GM18520 (cell line): ENCODE measurements around the gene WDR18.

Source experiments
- ATAC-seq: cut with Tn5 transposase; IDR thresholded peaks from one replicate; pipeline ENCODE4 v1.9.1; 2021; ENCODE audit not compliant: unreplicated experiment

The WDR18 gene

GRCh38 chr19:991174-991931 lies 7.2 kb downstream of the WDR18 start:
- no peak for ATAC-seq

DNA sequence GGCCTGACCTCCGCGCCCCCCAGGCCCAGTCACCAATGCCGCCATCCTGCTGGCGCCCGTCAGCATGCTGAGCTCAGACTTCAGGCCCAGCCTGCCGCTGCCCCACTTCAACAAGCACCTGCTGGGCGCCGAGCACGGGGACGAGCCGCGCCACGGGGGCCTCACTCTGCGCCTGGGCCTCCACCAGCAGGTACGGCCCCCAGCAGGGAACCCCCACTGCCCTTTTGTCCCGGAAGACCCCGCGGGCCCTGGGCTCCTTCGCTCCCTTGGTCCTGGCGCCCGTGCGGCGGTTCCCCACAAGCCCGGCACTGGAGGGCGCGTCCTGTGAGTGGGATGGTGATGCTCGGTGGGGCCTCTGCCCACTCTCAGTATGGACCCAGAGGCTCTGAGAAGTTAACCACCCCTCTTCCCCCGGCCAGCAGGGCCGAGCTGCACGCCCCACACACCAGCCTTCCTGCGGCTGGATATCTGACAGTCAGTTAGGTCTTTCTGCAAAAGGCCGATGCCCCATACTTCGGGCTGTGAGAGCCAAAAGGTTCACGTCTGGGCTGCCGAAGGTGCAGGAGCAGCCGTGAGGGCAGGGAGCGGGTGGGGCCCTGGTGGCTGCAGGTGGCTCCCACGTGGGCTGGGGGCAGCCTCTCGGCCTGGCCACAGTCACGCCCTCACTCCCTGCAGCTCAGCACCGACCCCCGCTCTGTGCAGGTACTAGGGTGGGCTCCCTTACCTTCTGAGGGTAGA lies 8.0 kb downstream of the WDR18 start:
- no peak for ATAC-seq

DNA sequence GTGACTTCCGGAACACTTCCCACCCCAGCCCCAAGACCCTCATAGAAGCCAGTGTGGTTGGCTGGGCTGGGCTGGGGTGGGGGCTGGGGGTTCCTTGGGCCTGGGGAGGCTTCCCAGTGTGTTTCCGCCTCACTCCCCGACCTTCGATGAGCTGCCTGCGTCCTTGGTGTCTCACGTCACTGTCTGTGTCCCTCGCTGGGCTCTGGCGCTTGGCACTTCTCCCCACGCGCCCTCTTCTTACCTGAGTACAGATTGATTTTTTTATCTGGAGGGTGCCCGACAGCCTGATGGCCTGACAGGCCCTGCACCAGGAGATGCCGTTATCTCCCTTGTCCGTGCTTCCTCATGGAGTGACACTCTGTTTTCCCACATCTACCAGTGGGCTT lies 8.5 kb downstream of the WDR18 start:
- no peak for ATAC-seq

DNA sequence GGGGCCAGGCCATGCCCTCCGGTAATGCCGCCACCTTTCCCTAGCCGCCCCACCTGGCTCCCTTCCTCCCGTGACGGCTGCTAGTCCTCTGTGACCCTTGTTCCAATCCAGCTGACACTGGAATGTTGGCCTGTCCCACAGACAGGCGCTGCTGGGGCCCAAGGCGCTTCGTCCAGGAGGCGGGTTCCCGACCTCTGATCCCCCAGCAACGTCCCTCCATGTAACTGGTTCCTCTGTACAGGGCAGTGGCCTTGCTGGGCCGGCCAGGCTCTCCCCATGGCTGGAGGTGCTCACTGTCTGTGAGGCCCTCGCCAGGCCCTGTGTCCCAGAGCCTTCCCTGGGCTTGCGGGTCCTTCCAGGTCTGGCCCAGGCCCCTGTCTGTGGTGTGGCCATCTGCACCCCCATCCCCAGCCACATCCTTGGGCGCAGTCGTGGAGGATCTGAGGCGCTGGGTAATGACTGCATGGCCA lies 9.3 kb downstream of the WDR18 start:
- ATAC-seq = no peak

DNA sequence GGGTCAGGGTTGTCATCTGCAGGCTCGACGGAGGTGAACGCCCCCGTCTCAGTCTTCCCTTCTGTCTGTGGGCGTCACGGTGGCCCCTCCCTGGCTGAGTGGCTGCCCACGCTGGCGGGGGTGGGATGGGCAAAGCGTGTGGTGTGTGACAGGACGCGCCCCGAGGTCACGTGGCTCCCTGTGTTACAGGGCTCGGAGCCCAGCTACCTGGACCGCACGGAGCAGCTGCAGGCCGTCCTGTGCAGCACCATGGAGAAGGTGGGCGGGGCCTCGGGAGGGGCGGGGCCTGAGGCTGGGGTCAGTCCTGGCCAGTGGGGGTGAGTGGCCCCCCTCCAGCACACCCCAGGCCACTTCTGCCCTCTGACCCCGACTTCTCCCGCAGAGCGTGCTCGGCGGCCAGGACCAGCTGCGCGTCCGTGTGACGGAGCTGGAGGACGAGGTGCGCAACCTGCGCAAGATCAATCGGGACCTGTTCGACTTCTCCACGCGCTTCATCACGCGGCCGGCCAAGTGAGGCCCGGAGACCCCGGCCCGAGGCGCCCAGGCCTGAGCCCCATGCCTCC lies 9.8 kb downstream of the WDR18 start:
- no peak for ATAC-seq

DNA sequence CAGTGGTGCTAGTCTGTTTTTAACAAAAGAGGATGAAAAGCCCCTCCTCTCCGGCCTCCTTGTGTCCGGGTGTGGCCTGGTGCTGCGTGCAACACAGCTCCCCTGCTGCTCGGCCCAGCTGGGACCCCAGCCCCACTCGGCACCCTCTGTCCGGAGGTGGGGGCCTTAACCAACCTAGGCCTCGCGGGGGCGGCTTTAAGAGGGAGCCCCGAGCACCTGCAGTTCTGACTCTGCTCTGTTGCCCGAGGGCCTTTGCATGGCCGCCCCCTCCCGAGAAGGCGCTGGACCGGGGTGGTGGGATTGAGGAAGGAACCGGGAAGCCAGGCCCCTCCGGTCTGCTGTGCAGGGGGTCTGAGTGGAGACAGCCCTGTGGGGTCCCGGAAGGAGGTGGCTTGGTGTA lies 10.4 kb downstream of the WDR18 start:
- no peak for ATAC-seq

DNA sequence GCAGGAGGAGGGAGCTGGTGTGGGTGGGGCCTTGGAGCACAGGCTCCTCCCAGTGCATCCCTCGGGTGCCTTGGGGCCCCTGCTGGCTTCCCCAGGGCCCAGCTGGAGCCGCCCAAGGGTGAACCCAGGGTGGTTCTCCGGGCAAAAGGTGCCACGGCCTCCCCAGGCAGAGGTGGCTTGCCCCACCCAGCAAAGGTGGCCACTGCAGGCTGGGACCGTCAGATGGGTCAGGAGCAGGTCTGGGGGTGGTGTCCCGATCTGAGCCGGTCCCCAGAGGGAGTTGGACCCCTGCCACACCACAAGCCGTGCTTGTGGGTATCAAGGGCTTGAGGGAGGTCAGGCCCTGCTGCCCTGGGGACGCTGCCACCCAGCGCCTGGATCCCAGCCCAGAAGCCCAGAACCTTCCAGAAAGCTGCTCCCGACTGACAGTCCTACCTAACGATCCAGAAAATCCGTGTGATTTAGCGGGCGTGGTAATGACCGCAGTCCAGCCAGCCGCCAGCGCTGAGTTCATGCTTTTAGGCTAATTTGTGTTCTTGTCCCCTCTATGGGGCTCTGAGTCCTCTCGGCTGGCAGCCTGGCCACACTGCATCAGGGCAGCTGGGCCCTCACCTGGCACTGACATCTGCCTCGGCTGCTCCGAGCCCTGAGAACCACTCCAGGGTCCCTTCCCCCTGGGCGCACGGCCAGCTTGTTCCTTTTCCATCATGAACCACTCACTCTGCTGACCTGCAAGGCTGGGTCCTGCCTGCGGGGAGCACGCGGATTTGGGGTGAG lies 11.1 kb downstream of the WDR18 start:
- ATAC-seq = no peak

- ATAC-seq = no peak
These were observed 12.1 kb downstream of the WDR18 start for GRCh38 chr19:996051-996838.

GRCh38 chr19:998064-998463 lies 13.9 kb downstream of the WDR18 start:
- ATAC-seq = no peak

DNA sequence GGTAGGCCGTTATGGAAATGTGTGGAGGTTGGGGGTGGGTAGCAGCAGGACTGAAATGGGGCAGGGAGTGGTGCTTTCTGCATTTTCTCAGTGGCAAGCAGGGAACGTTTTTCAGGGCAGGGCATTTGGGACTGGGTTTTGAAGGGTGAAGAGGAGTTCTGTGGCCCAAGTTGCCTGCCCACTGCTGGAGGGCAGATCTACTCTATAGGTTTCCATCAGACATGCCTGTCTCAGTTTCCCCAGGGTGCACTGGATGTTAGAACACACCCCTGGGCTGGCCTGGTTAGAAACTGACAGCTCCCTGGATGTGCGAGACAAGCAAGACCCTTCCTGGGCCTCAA lies 15.2 kb downstream of the WDR18 start:
- no peak for ATAC-seq

- no peak for ATAC-seq
These were observed 15.9 kb downstream of the WDR18 start, which contains the start of gene GRIN3B for GRCh38 chr19:1000095-1000494. TSS of gene GRIN3B (plus strand) at chr19:1000419. CDS start at chr19:1000438, 19 bp downstream.

GRCh38 chr19:1000591-1001537 lies 16.7 kb downstream of the WDR18 start:
- no peak for ATAC-seq

DNA sequence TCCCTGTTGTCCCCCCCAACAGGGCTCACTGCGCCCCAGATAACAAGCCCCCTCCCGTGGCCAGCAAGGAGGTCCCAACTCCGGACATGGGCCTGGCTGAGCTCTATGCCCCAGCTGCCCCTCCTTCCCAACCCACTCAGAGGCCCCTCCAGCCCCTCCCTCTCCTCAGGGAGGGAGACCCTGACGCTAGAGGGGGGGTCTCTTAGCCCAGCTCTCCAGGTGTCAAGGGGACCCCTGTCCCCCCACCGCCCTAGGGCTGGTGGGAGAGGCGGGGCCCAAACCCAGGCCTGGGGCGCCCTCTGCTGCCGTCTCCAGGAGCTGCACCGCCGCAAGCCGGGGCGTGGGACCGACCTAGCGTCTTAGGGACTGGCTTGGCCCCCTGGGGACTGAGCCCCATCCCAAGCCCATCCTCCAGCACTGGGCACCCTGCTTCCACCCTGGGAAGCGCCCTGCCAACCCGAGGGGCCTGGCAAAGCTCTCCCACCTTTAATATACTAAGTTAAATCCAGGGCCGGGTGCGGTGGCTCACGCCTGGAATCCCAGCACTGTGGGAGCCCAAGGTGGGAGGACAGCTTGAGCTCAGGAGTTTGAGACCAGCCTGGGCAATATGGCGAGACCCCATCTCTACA lies 17.5 kb downstream of the WDR18 start:
- ATAC-seq = no peak

GRCh38 chr19:1002600-1002999 lies 18.5 kb downstream of the WDR18 start:
- ATAC-seq = no peak

DNA sequence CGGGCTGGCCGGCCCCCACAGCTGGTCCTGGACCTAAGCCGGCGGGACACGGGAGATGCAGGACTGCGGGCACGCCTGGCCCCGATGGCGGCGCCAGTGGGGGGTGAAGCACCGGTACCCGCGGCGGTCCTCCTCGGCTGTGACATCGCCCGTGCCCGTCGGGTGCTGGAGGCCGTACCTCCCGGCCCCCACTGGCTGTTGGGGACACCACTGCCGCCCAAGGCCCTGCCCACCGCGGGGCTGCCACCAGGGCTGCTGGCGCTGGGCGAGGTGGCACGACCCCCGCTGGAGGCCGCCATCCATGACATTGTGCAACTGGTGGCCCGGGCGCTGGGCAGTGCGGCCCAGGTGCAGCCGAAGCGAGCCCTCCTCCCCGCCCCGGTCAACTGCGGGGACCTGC lies 19.1 kb downstream of the WDR18 start:
- no peak for ATAC-seq

GRCh38 chr19:1004204-1004802 lies 20.2 kb downstream of the WDR18 start:
- ATAC-seq = no peak

DNA sequence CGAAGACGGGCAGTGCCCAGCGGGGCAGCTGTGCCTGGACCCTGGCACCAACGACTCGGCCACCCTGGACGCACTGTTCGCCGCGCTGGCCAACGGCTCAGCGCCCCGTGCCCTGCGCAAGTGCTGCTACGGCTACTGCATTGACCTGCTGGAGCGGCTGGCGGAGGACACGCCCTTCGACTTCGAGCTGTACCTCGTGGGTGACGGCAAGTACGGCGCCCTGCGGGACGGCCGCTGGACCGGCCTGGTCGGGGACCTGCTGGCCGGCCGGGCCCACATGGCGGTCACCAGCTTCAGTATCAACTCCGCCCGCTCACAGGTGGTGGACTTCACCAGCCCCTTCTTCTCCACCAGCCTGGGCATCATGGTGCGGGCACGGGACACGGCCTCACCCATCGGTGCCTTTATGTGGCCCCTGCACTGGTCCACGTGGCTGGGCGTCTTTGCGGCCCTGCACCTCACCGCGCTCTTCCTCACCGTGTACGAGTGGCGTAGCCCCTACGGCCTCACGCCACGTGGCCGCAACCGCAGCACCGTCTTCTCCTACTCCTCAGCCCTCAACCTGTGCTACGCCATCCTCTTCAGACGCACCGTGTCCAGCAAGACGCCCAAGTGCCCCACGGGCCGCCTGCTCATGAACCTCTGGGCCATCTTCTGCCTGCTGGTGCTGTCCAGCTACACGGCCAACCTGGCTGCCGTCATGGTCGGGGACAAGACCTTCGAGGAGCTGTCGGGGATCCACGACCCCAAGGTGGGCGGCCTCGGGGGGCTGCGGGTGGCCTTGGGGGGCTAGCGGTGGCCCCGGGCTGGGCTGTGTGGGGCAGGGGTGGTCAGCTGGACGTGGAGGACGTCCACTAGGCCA lies 20.9 kb downstream of the WDR18 start:
- no peak for ATAC-seq
